Measurements from ENCODE around the gene RC3H1.

DNA sequence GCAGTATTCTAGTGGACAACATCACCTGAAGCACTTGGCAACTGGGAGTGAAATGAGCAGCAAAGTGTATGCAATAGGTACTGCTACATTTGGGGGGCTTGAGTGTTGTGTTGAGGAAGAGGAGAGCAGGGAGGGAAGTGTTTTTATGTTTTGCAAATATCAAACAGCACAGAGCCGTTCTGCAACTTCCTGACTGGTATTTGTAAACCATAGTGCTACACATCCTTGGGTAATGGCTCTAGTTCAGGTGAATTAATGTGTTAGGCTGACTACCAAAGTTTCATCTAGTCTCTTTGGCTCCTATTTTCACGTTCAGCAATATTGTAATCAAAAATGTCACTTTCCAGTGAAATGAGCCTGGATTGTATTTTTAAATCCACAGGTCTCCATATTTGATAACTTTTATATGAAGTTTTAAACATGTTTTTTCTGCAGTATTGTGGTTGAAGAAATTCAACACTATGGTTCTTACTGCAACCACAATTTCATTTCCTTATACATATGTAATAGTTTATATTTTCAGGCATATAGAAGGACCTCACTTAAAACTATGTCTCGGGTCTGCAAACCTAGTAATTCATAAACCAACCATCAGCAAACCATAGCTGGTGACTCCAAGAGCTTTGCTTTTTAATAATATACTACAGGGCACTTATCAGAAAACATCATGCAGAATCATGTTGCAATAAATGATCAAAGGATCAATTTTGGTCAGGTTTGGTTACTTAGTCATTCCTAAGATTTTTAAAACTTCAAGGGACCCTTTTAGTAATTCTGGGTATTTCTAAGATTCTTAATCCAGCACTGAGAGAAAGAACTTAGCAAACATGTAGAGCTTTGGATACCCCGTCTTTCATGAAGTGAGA is 135.2 kb downstream of the RC3H1 start:
- no peak for TF ChIP-seq EZH2 (IDR thresholded peaks at IDR 0.05)
- no peak for TF ChIP-seq POLR2AphosphoS5 (IDR thresholded peaks at IDR 0.05; ENCODE audit: borderline replicate concordance, low read depth, low read length)
- no peak for TF ChIP-seq FOXP2 (optimal IDR thresholded peaks at IDR 0.05; ENCODE audit: control extremely low read depth, extremely low read length, insufficient read depth)
